SK-N-SH (cell line): ENCODE measurements around the gene PPP4R3A.

Source experiments
- EP300 ChIP-seq, 2 experiments: IDR thresholded peaks; 2 replicates each; pipeline versions ENCODE4 v1.4.0 to v1.6.1; 2012; ENCODE audit warnings: borderline replicate concordance in 1 of 2, low read depth in 1 of 2, low read length in 1 of 2
- EZH2phosphoT487 ChIP-seq: fragments of 200-600 bp; sonication (generic); IDR thresholded peaks from 2 replicates; pipeline ENCODE4 v1.6.1; 2017; ENCODE audit warnings: low read depth, mixed run types, mild to moderate bottlenecking, antibody characterized with exemption, moderate library complexity, borderline replicate concordance
- FOXJ3 ChIP-seq: sonication (generic); formaldehyde crosslinking; IDR thresholded peaks from 2 replicates; pipeline ENCODE4 v1.5.1; 2020; ENCODE audit warnings: mild to moderate bottlenecking, missing genetic modification reagents
- MXI1 ChIP-seq: IDR thresholded peaks from 2 replicates; pipeline ENCODE4 v1.6.1; 2012; ENCODE audit warnings: mild to moderate bottlenecking, low read depth, low read length, improper control_type of control experiment
- SIN3A ChIP-seq: IDR thresholded peaks from 2 replicates; pipeline ENCODE4 v1.6.1; 2012; ENCODE audit warnings: low read depth, mild to moderate bottlenecking, low read length, moderate library complexity, borderline replicate concordance
- TF ChIP-seq, protein P1 (sequence below): IDR thresholded peaks from 2 replicates; pipeline ENCODE4 v1.6.1; 2012; ENCODE audit warnings: mild to moderate bottlenecking, low read depth, low read length, moderate library complexity
- TF ChIP-seq, protein P2 (sequence below): fragments of 200-600 bp; sonication (generic); IDR thresholded peaks from 2 replicates; pipeline ENCODE4 v1.6.1; 2017; ENCODE audit warnings: antibody characterized with exemption, mild to moderate bottlenecking, moderate library complexity

DNA sequence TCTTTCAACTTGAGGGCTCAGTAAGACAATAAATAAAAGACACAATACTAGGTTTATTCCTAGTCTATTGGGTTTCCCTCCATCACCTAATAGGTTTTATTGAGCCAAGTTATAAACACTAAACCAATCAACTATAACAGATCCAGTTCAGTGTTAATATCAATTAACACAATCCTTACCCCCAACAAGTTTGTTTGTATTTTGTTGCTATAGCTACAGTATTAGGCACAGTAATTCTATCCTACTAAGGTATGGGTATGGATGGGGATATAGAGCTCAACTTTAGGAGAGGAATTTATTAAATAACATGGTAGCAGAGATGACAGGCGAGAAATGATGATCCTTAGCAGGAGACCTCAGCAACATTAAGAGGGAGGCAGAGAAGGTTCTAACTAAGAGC lies 13.3 kb downstream of the PPP4R3A start:
- TF ChIP-seq, protein P1, sequence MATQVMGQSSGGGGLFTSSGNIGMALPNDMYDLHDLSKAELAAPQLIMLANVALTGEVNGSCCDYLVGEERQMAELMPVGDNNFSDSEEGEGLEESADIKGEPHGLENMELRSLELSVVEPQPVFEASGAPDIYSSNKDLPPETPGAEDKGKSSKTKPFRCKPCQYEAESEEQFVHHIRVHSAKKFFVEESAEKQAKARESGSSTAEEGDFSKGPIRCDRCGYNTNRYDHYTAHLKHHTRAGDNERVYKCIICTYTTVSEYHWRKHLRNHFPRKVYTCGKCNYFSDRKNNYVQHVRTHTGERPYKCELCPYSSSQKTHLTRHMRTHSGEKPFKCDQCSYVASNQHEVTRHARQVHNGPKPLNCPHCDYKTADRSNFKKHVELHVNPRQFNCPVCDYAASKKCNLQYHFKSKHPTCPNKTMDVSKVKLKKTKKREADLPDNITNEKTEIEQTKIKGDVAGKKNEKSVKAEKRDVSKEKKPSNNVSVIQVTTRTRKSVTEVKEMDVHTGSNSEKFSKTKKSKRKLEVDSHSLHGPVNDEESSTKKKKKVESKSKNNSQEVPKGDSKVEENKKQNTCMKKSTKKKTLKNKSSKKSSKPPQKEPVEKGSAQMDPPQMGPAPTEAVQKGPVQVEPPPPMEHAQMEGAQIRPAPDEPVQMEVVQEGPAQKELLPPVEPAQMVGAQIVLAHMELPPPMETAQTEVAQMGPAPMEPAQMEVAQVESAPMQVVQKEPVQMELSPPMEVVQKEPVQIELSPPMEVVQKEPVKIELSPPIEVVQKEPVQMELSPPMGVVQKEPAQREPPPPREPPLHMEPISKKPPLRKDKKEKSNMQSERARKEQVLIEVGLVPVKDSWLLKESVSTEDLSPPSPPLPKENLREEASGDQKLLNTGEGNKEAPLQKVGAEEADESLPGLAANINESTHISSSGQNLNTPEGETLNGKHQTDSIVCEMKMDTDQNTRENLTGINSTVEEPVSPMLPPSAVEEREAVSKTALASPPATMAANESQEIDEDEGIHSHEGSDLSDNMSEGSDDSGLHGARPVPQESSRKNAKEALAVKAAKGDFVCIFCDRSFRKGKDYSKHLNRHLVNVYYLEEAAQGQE = no peak
- no peak for TF ChIP-seq FOXJ3
- no peak for TF ChIP-seq MXI1
- TF ChIP-seq EP300 (IDR thresholded peaks at IDR 0.05; ENCODE audit: borderline replicate concordance in 1 of 2, low read depth in 1 of 2, low read length in 1 of 2) = no peak
- TF ChIP-seq, protein P2, sequence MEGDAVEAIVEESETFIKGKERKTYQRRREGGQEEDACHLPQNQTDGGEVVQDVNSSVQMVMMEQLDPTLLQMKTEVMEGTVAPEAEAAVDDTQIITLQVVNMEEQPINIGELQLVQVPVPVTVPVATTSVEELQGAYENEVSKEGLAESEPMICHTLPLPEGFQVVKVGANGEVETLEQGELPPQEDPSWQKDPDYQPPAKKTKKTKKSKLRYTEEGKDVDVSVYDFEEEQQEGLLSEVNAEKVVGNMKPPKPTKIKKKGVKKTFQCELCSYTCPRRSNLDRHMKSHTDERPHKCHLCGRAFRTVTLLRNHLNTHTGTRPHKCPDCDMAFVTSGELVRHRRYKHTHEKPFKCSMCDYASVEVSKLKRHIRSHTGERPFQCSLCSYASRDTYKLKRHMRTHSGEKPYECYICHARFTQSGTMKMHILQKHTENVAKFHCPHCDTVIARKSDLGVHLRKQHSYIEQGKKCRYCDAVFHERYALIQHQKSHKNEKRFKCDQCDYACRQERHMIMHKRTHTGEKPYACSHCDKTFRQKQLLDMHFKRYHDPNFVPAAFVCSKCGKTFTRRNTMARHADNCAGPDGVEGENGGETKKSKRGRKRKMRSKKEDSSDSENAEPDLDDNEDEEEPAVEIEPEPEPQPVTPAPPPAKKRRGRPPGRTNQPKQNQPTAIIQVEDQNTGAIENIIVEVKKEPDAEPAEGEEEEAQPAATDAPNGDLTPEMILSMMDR = no peak
- no peak for TF ChIP-seq SIN3A
- no peak for TF ChIP-seq EZH2phosphoT487
